GM12878 (cell line): ENCODE data around the gene NEAT1. TPM values are rescaled to one million over a fixed set of nuclear protein-coding genes. Genes with fewer than 3 reads are reported as not detected.

ENCODE experiments used
- ATAC-seq: fragments of 200-7000 bp; cut with Tn5 transposase; 3 replicates; pipeline ENCODE4 v1.9.1; 2020; ENCODE audit warnings: mild to moderate bottlenecking, moderate library complexity
- BruUV-seq: library from RNA; stranded (reverse); fragments of 400-500 nt; replicated peaks from 2 replicates; lab custom pipeline; 2021; lab: Mats Ljungman, UMichigan
- CTCF ChIA-PET: fragments of 300-600 bp; sonication (Branson Sonifier 250); formaldehyde crosslinking; extraction: SDS; loops from one replicate; lab custom pipeline; 2021; ENCODE audit warnings: inconsistent platforms; lab: Yijun Ruan, JAX
- POLR2A ChIA-PET: fragments of 350-600 bp; formaldehyde crosslinking; extraction: SDS; loops from one replicate; lab custom pipeline; 2021; ENCODE audit warnings: inconsistent platforms; lab: Charles Lee
- RAD21 ChIA-PET: fragments of 300-600 bp; sonication (Branson Sonifier 250); formaldehyde crosslinking; loops from one replicate; lab custom pipeline; 2023; ENCODE audit warnings: antibody characterized with exemption; ENCODE audit not compliant: unreplicated experiment; lab: Charles Lee
- SMC1A ChIA-PET: fragments of 300-600 bp; sonication (Branson Sonifier 250); formaldehyde crosslinking; loops from one replicate; lab custom pipeline; 2023; ENCODE audit not compliant: unreplicated experiment, uncharacterized antibody; lab: Charles Lee
- DNase-seq: peaks from one replicate; pipeline ENCODE4 v3.0.0-alpha.2; 2011; ENCODE audit warnings: low read depth, low spot score
- FAIRE-seq: peaks from 3 replicates; lab custom pipeline; 2011; peaks lifted over from hg19 to GRCh38; lab: Jason Lieb, UNC
- H2AFZ ChIP-seq: 2 replicates; pipeline ENCODE4 v1.6.0; 2011; ENCODE audit warnings: low read depth, low read length, control low read depth; ENCODE audit not compliant: control insufficient read depth
- H3K27ac ChIP-seq: 2 replicates; pipeline ENCODE4 v1.5.1; 2011; ENCODE audit warnings: control low read depth; ENCODE audit not compliant: control insufficient read depth, insufficient read depth
- H3K27me3 ChIP-seq, 2 experiments: replicated peaks in 1 of 2; 2 replicates each; pipeline versions ENCODE4 v1.6.0 to v1.6.1; 2011; ENCODE audit warnings: low read length in 1 of 2; ENCODE audit not compliant: control insufficient read depth in 2 of 2, insufficient read depth in 2 of 2
- H3K36me3 ChIP-seq, 2 experiments: 2 replicates each; pipeline ENCODE4 v1.5.1; 2011; ENCODE audit warnings: low read length in 1 of 2; ENCODE audit not compliant: control insufficient read depth in 2 of 2, insufficient read depth in 2 of 2
- H3K4me1 ChIP-seq: 2 replicates; pipeline ENCODE4 v1.6.1; 2011; ENCODE audit warnings: mild to moderate bottlenecking, low read length, moderate library complexity, mixed read lengths; ENCODE audit not compliant: control insufficient read depth, insufficient read depth
- H3K4me2 ChIP-seq: 2 replicates; pipeline ENCODE4 v1.6.0; 2011; ENCODE audit warnings: control low read depth; ENCODE audit not compliant: control insufficient read depth, insufficient read depth
- H3K4me3 ChIP-seq: fragments of 200-600 bp; sonication (generic); 2 replicates; pipeline ENCODE4 v1.5.1; 2016
- H3K79me2 ChIP-seq: 2 replicates; pipeline ENCODE4 v1.6.0; 2011; ENCODE audit warnings: low read length; ENCODE audit not compliant: control insufficient read depth, insufficient read depth
- H3K9ac ChIP-seq: 2 replicates; pipeline ENCODE4 v1.8.0; 2011; ENCODE audit warnings: low read length, control low read depth, mixed read lengths; ENCODE audit not compliant: control insufficient read depth, insufficient read depth
- H3K9me3 ChIP-seq: replicated peaks from 3 replicates; pipeline ENCODE4 v1.5.1; 2011; ENCODE audit warnings: mild to moderate bottlenecking, low read length; ENCODE audit not compliant: control insufficient read depth, insufficient read depth
- H4K20me1 ChIP-seq: 2 replicates; pipeline ENCODE4 v1.6.0; 2011; ENCODE audit not compliant: control insufficient read depth, insufficient read depth
- BHLHE40 ChIP-seq, 2 experiments: fragments of 450-650 bp in 1 of 2; IDR thresholded peaks; 2 replicates each; pipeline ENCODE4 v1.6.1; 2011 to 2017; ENCODE audit warnings: low read depth in 2 of 2, borderline replicate concordance in 1 of 2, improper control_type of control experiment in 1 of 2, low read length in 1 of 2, mild to moderate bottlenecking in 1 of 2
- CEBPB ChIP-seq, 2 experiments: fragments of 150-350 bp in 1 of 2; IDR thresholded peaks; 2 replicates each; pipeline ENCODE4 v1.6.1; 2012 to 2014; ENCODE audit warnings: low read depth in 2 of 2, low read length in 2 of 2, borderline replicate concordance in 1 of 2, inconsistent platforms in 1 of 2
- CHD2 ChIP-seq: IDR thresholded peaks from 2 replicates; pipeline ENCODE4 v1.6.1; 2011; ENCODE audit warnings: low read depth, low read length, improper control_type of control experiment, borderline replicate concordance
- CTCF ChIP-seq, 3 experiments: IDR thresholded peaks in 2 of 3; conservative IDR thresholded peaks in 1 of 3; 2 replicates each; pipeline ENCODE4 v1.5.1; 2011; ENCODE audit warnings: low read depth in 3 of 3, low read length in 3 of 3, mild to moderate bottlenecking in 3 of 3, control low read depth in 2 of 3, moderate library complexity in 2 of 3, inconsistent platforms in 1 of 3, mixed read lengths in 1 of 3; ENCODE audit not compliant: control insufficient read depth in 2 of 3, insufficient read depth in 1 of 3; ENCODE audit errors: extremely low read depth in 1 of 3
- FOS ChIP-seq: IDR thresholded peaks from 3 replicates; pipeline ENCODE4 v1.6.1; 2011; ENCODE audit warnings: borderline replicate concordance; ENCODE audit not compliant: insufficient read length; ENCODE audit errors: extremely low read depth
- HDAC6 ChIP-seq: fragments of 200-600 bp; sonication (generic); IDR thresholded peaks from one replicate; pipeline ENCODE4 v1.8.0; 2017; ENCODE audit warnings: antibody characterized with exemption; ENCODE audit not compliant: unreplicated experiment
- HDGF ChIP-seq: fragments of 450-650 bp; IDR thresholded peaks from 2 replicates; pipeline ENCODE4 v1.6.1; 2016; ENCODE audit warnings: antibody characterized with exemption
- IRF5 ChIP-seq: fragments of 450-650 bp; IDR thresholded peaks from 2 replicates; pipeline ENCODE4 v1.6.1; 2017; ENCODE audit warnings: borderline replicate concordance
- NFYA ChIP-seq: IDR thresholded peaks from 2 replicates; pipeline ENCODE4 v1.6.1; 2011; ENCODE audit warnings: low read depth, mild to moderate bottlenecking, low read length, improper control_type of control experiment, borderline replicate concordance
- POLR2A ChIP-seq: IDR thresholded peaks from 2 replicates; pipeline ENCODE4 v1.6.1; 2011; ENCODE audit warnings: low read depth, mild to moderate bottlenecking, low read length
- POU2F2 ChIP-seq: IDR thresholded peaks from 3 replicates; pipeline ENCODE4 v1.6.1; 2011; ENCODE audit warnings: low read depth, mild to moderate bottlenecking, low read length, borderline replicate concordance
- RBBP5 ChIP-seq: fragments of 200-600 bp; sonication (generic); conservative IDR thresholded peaks from 2 replicates; pipeline ENCODE4 v1.6.1; 2016
- RELA ChIP-seq: fragments of 450-650 bp; IDR thresholded peaks from 2 replicates; pipeline ENCODE4 v1.8.0; 2014; ENCODE audit warnings: borderline replicate concordance; ENCODE audit not compliant: partially characterized antibody
- RUNX3 ChIP-seq: IDR thresholded peaks from 2 replicates; pipeline ENCODE4 v1.6.1; 2012; ENCODE audit warnings: low read length, inconsistent platforms
- SMAD1 ChIP-seq: fragments of 450-650 bp; IDR thresholded peaks from 2 replicates; pipeline ENCODE4 v1.6.1; 2018; ENCODE audit warnings: mild to moderate bottlenecking, low read depth; ENCODE audit not compliant: partially characterized antibody
- SMC3 ChIP-seq: IDR thresholded peaks from 2 replicates; pipeline ENCODE4 v1.6.1; 2011; ENCODE audit warnings: low read length, improper control_type of control experiment, borderline replicate concordance
- SUPT20H ChIP-seq: IDR thresholded peaks from 2 replicates; pipeline ENCODE4 v1.6.1; 2011; ENCODE audit warnings: low read depth, mild to moderate bottlenecking, low read length, moderate library complexity, borderline replicate concordance; ENCODE audit not compliant: control insufficient read depth
- TCF7 ChIP-seq: IDR thresholded peaks from 2 replicates; pipeline ENCODE4 v1.6.1; 2014; ENCODE audit warnings: antibody characterized with exemption, borderline replicate concordance
- YY1 ChIP-seq: IDR thresholded peaks from 2 replicates; pipeline ENCODE4 v1.6.1; 2011; ENCODE audit warnings: low read depth, mild to moderate bottlenecking, low read length
- ZNF207 ChIP-seq: fragments of 450-650 bp; IDR thresholded peaks from 2 replicates; pipeline ENCODE4 v1.6.1; 2014; ENCODE audit warnings: antibody characterized with exemption, mild to moderate bottlenecking, borderline replicate concordance
- ZNF274 ChIP-seq: IDR thresholded peaks from one replicate; pipeline ENCODE4 v1.8.0; 2011; ENCODE audit not compliant: insufficient read length, insufficient read depth
- ZZZ3 ChIP-seq: IDR thresholded peaks from 2 replicates; pipeline ENCODE4 v1.6.1; 2011; ENCODE audit warnings: low read depth; ENCODE audit not compliant: control insufficient read depth, insufficient read length
- WGBS: methylation state at CpG from one replicate; pipeline ENCODE4 v1.1.6; 2016; ENCODE audit warnings: low lambda C conversion rate; ENCODE audit not compliant: insufficient replicate concordance, insufficient coverage; ENCODE audit errors: missing lambda C conversion rate; 5-methylcytosine and 5-hydroxymethylcytosine counted together
- in situ Hi-C: fragments of 300-500 bp; cut with MboI; formaldehyde crosslinking; loops from 9 replicates; pipeline ENCODE4 v1.14.3; 2018; ENCODE audit warnings: mixed read lengths
- intact Hi-C: fragments of 100-400 bp; cut with micrococcal nuclease; formaldehyde crosslinking; loops from one replicate; pipeline ENCODE4 v1.14.2; 2022; ENCODE audit not compliant: unreplicated experiment
- polyA plus RNA-seq, 11 experiments: library from polyadenylated mRNA; depleted of rRNA in 4 of 11; unstranded in 6 of 11; stranded (reverse) in 5 of 11; fragments of >200 nt; fragmentation: Nextera tagmentation in 4 of 11; fragmentation: Illumina TruSeq in 1 of 11; extraction: Ambion mirVana in 4 of 11; extraction: Trizol in 1 of 11; gene quantifications; 1 replicate in 1 of 11; 2 replicates in 10 of 11; pipeline versions ENCODE4 v1.2.1 to v1.2.3, GENCODE V29; 2011 to 2016; ENCODE audit warnings: inconsistent platforms in 2 of 11, missing spikeins in 2 of 11, low read depth in 1 of 11
- total RNA-seq, 4 experiments: library from RNA; depleted of rRNA in 3 of 4; stranded (reverse); fragments of >200 nt in 3 of 4; fragmentation: Illumina TruSeq in 1 of 4; extraction: Trizol in 1 of 4; gene quantifications; 2 replicates each; pipeline versions ENCODE4 v1.2.1 to v1.2.3, GENCODE V29; 2013 to 2021

The NEAT1 gene
- total and polyA plus RNA-seq, 10 of the 15 experiments (the other 5 are each of a cell fraction or from before 2014, with no cell fraction given), result 13.6 to 328 (median 69.4) TPM

GRCh38 chr11:65468874-65469333 lies 46.3 kb downstream of the NEAT1 start:
- ChIA-PET RAD21 (interaction anchor here (0.9 to 11.0 kb wide), 22 partner anchors 9 to 140 kb away, joined by 3 to 224 read pairs (median 6); partner anchors contain the start of genes MALAT1 and NEAT1), SMC1A (interaction anchor here (0.8 to 13.3 kb wide), 25 partner anchors 9 to 125 kb away, joined by 3 to 481 read pairs (median 4); partner anchors contain the start of genes MALAT1 and NEAT1), CTCF (interaction anchor here (0.6 to 17.2 kb wide), 31 partner anchors 9 to 195 kb away, joined by 3 to 728 read pairs (median 5); partner anchors contain the start of genes DPF2, FRMD8, MALAT1 and NEAT1), POLR2A (interaction anchor here (0.6 to 6.2 kb wide), 18 partner anchors 10 to 545 kb away, joined by 3 to 105 read pairs (median 3); partner anchors contain the start of genes MALAT1 and PPP2R5B)
- no peaks in the 10 kb centered on the region for H3K36me3 ChIP-seq
- no peak overlapping the region for H3K27ac ChIP-seq
- in situ Hi-C loops, result no loop called here
- H3K9ac ChIP-seq, result no peak overlapping the region
- H3K79me2 ChIP-seq, result peaks cover 20% of the 10 kb centered on the region
- no peaks in the 10 kb centered on the region for H4K20me1 ChIP-seq
- no peak overlapping the region for H2AFZ ChIP-seq
- H3K4me1 ChIP-seq, result peaks cover 27% of the 10 kb centered on the region
- peak; percentile 74 for ATAC-seq
- FAIRE-seq, result peak; percentile 41
- WGBS, result 0% methylated on average over 3 of the region's 3 CpGs
- no TSS peak for BruUV-seq
- no peak overlapping the region for H3K4me3 ChIP-seq
- intact Hi-C loops, result loop anchor here (1.0 kb wide), 1 partner anchor 53 kb away; no protein-coding TSS in a partner anchor
- H3K4me2 ChIP-seq, result peak overlapping the region; percentile 25; the same call in 1 of the 2 replicates
- DNase-seq, result no peak
- no peaks in the 10 kb centered on the region for H3K9me3 ChIP-seq
- no peaks in the 10 kb centered on the region for H3K27me3 ChIP-seq
- peak; percentile 71 for TF ChIP-seq YY1
- no peak for TF ChIP-seq FOS
- TF ChIP-seq SMAD1, result no peak
- no peak for TF ChIP-seq ZNF274
- TF ChIP-seq POU2F2, result 0 out of 3 replicates have a peak, but pooled peaks have one; percentile 45
- TF ChIP-seq NFYA, result no peak
- peak; percentile 61 for TF ChIP-seq RUNX3
- no peak for TF ChIP-seq SUPT20H
- no peak for TF ChIP-seq ZNF207
- TF ChIP-seq BHLHE40 (IDR thresholded peaks at IDR 0.05; ENCODE audit: borderline replicate concordance in 1 of 2, low read depth in 2 of 2, low read length in 1 of 2), result peak in 1 of 2 experiments; percentile 39; a peak in 1 of 4 replicates
- no peak for TF ChIP-seq TCF7
- TF ChIP-seq HDAC6, result no peak
- peak; percentile 75 to 96 (median 90); a peak in 5 of 6 replicates for TF ChIP-seq CTCF (IDR thresholded peaks at IDR 0.05 in 2 of 3, conservative IDR thresholded peaks at IDR 0.05 in 1 of 3; ENCODE audit: control insufficient read depth in 2 of 3, extremely low read depth in 1 of 3, insufficient read depth in 1 of 3, low read depth in 3 of 3, low read length in 3 of 3)
- TF ChIP-seq CHD2, result no peak
- TF ChIP-seq CEBPB (IDR thresholded peaks at IDR 0.05; ENCODE audit: borderline replicate concordance in 1 of 2, low read depth in 2 of 2, low read length in 2 of 2), result no peak
- no peak for TF ChIP-seq RELA
- TF ChIP-seq HDGF, result peak; percentile 66; the same call in 1 of the 2 replicates
- TF ChIP-seq SMC3, result peak; percentile 94
- no peak for TF ChIP-seq POLR2A
- TF ChIP-seq IRF5, result no peak
- TF ChIP-seq RBBP5, result no peak
- TF ChIP-seq ZZZ3, result no peak
